Right renal pelvis (tissue), 4 donors: ENCODE results near the gene NOTCH1. TPM values are rescaled to one million over a fixed set of nuclear protein-coding genes. Genes with fewer than 3 reads are reported as not detected.

Experiments
- DNase-seq, 4 donors: peaks; one replicate each; pipeline ENCODE4 v3.0.0-alpha.2; 2013; ENCODE audit warnings: low read depth in 4 of 4, low spot score in 3 of 4, missing footprints in 1 of 4
- polyA plus RNA-seq, 4 donors: library from polyadenylated mRNA; unstranded; fragments of 120-200 nt; gene quantifications; one replicate each; pipeline ENCODE4 v1.2.1, GENCODE V29; 2013; ENCODE audit not compliant: insufficient read length in 4 of 4

NOTCH1 gene
- polyA plus RNA-seq, 4 donors: 25.4 to 41.4 (median 29.5) TPM

- DNase-seq: no peak
These were observed 97.2 kb downstream of the NOTCH1 start for GRCh38 chr9:136448655-136449054.

GRCh38 chr9:136447173-136447778, 98.6 kb downstream of the NOTCH1 start:
- DNase-seq: no peak

GRCh38 chr9:136445799-136446198, 100.0 kb downstream of the NOTCH1 start:
- no peak for DNase-seq

Other genes starting within 250 kb of the NOTCH1 start
- gene CCDC187, start 242.0 kb downstream of the NOTCH1 start, polyA plus RNA-seq: 1 to 10 TPM; 1.8 to 3.3 (median 2.2) TPM
- gene GPSM1, start 218.5 kb downstream of the NOTCH1 start, polyA plus RNA-seq: 10 to 100 TPM; 30.6 to 42.3 (median 32.0) TPM
- 10 to 100 TPM in 1 of 4 donors, 1 to 10 TPM in 3; 5.6 to 13.9 (median 8.0) TPM for gene DNLZ, start 182.3 kb downstream of the NOTCH1 start, polyA plus RNA-seq
- gene CARD9, start 172.4 kb downstream of the NOTCH1 start, polyA plus RNA-seq: 1 to 10 TPM; 1.6 to 2.7 (median 2.3) TPM
- 10 to 100 TPM; 10.6 to 12.9 (median 10.8) TPM for gene SNAPC4, start 145.9 kb downstream of the NOTCH1 start, polyA plus RNA-seq
- 10 to 100 TPM; 43.2 to 52.0 (median 47.3) TPM for gene ENTR1, start 135.4 kb downstream of the NOTCH1 start, polyA plus RNA-seq
- gene PMPCA, start 135.4 kb downstream of the NOTCH1 start, polyA plus RNA-seq: 10 to 100 TPM; 56.5 to 66.0 (median 62.6) TPM
- gene INPP5E, start 106.2 kb downstream of the NOTCH1 start, polyA plus RNA-seq: 10 to 100 TPM; 12.8 to 18.1 (median 13.8) TPM
- gene SEC16A, start 63.0 kb downstream of the NOTCH1 start, polyA plus RNA-seq: 10 to 100 TPM; 55.1 to 68.6 (median 62.3) TPM
- 10 to 100 TPM; 52.6 to 97.9 (median 59.2) TPM for gene EGFL7, start 116.9 kb upstream of the NOTCH1 start, polyA plus RNA-seq
- 10 to 100 TPM; 42.2 to 61.6 (median 43.2) TPM for gene AGPAT2, start 141.4 kb upstream of the NOTCH1 start, polyA plus RNA-seq
- gene DIPK1B, start 166.5 kb upstream of the NOTCH1 start, polyA plus RNA-seq: 10 to 100 TPM; 31.0 to 47.3 (median 34.3) TPM
- gene LCN10, start 196.9 kb upstream of the NOTCH1 start, polyA plus RNA-seq: 1 to 10 TPM in 3 of 4 donors, under 1 TPM in 1; 0.56 to 1.5 (median 1.2) TPM
- gene LCN6, start 202.5 kb upstream of the NOTCH1 start, polyA plus RNA-seq: under 1 TPM in 1 of 4 donors, not detected in 3; 0.34 TPM
- under 1 TPM; 0.17 to 0.30 (median 0.25) TPM for gene LCN8, start 212.2 kb upstream of the NOTCH1 start, polyA plus RNA-seq
- gene LCN15, start 218.5 kb upstream of the NOTCH1 start, polyA plus RNA-seq: under 1 TPM in 2 of 4 donors, not detected in 2; 0.06 to 0.08 TPM
- gene TMEM141, start 245.3 kb upstream of the NOTCH1 start, polyA plus RNA-seq: 10 to 100 TPM; 69.6 to 89.4 (median 73.2) TPM